Endothelial cell of umbilical vein (primary cell): Measurements from ENCODE around the gene CDH3. TPM values are rescaled to one million over a fixed set of nuclear protein-coding genes. Genes with fewer than 3 reads are reported as not detected.

Source experiments
- BruUV-seq: library from RNA; stranded (reverse); fragments of 400-500 nt; replicated peaks from 2 replicates; lab custom pipeline; 2021; lab: Mats Ljungman, UMichigan
- CTCF ChIA-PET: fragments of 300-600, 350-600 bp; sonication (Branson Sonifier 250); formaldehyde crosslinking; loops from one replicate; lab custom pipeline; 2021; ENCODE audit warnings: antibody characterized with exemption, inconsistent platforms; lab: Charles Lee
- POLR2A ChIA-PET: fragments of 300-600, 350-600 bp; sonication (Branson Sonifier 250); formaldehyde crosslinking; loops from one replicate; lab custom pipeline; 2021; ENCODE audit warnings: antibody characterized with exemption, inconsistent platforms; lab: Charles Lee
- DNase-seq: peaks from one replicate; pipeline ENCODE4 v3.0.0-alpha.2; 2011; ENCODE audit warnings: low read depth, low spot score
- FAIRE-seq: peaks from 2 replicates; lab custom pipeline; 2011; peaks lifted over from hg19 to GRCh38; lab: Jason Lieb, UNC
- H2AFZ ChIP-seq: 2 replicates; pipeline ENCODE4 v1.6.0; 2012; ENCODE audit warnings: low read depth, low read length, control low read depth, inconsistent platforms
- H3K27ac ChIP-seq: 2 replicates; pipeline ENCODE4 v1.5.1; 2011; ENCODE audit warnings: low read depth, mild to moderate bottlenecking, control low read depth, low read length, moderate library complexity; ENCODE audit not compliant: insufficient read depth
- H3K27me3 ChIP-seq, 2 experiments: 2 replicates each; pipeline versions ENCODE4 v1.6.0 to v1.6.1; 2011; ENCODE audit warnings: low read length in 2 of 2, mixed read lengths in 1 of 2; ENCODE audit not compliant: control insufficient read depth in 2 of 2, insufficient read depth in 2 of 2
- H3K36me3 ChIP-seq, 2 experiments: 2 replicates in 1 of 2; 3 replicates in 1 of 2; pipeline ENCODE4 v1.5.1; 2011; ENCODE audit warnings: low read length in 2 of 2, mild to moderate bottlenecking in 1 of 2, moderate library complexity in 1 of 2; ENCODE audit not compliant: control insufficient read depth in 2 of 2, insufficient read depth in 2 of 2; ENCODE audit errors: extremely low read depth in 1 of 2
- H3K4me1 ChIP-seq: 3 replicates; pipeline ENCODE4 v1.5.1; 2011; ENCODE audit warnings: mild to moderate bottlenecking, low read length; ENCODE audit not compliant: control insufficient read depth, insufficient read depth; ENCODE audit errors: extremely low read depth
- H3K4me2 ChIP-seq: 2 replicates; pipeline ENCODE4 v1.6.1; 2011; ENCODE audit warnings: low read length, control low read depth, mixed read lengths; ENCODE audit not compliant: insufficient read depth
- H3K4me3 ChIP-seq, 3 experiments: fragments of 200-600 bp in 1 of 3; sonication (generic), shearing (Covaris generic) in 1 of 3; replicated peaks in 1 of 3; 2 replicates each; pipeline ENCODE4 v1.5.1; 2011 to 2016; ENCODE audit warnings: control low read depth in 3 of 3, low read length in 3 of 3, mild to moderate bottlenecking in 2 of 3, inconsistent platforms in 1 of 3, low read depth in 1 of 3, moderate library complexity in 1 of 3; ENCODE audit not compliant: insufficient read depth in 1 of 3
- H3K79me2 ChIP-seq: 2 replicates; pipeline ENCODE4 v1.6.0; 2012; ENCODE audit warnings: low read length, inconsistent platforms; ENCODE audit not compliant: control insufficient read depth, insufficient read depth
- H3K9ac ChIP-seq: replicated peaks from 2 replicates; pipeline ENCODE3; 2011; ENCODE audit warnings: low read length, control low read depth; ENCODE audit not compliant: insufficient read depth; ENCODE audit errors: extremely low read depth
- H3K9me1 ChIP-seq: replicated peaks from 3 replicates; pipeline ENCODE4 v1.6.0; 2011; ENCODE audit warnings: mild to moderate bottlenecking, low read length; ENCODE audit not compliant: control insufficient read depth, insufficient read depth; ENCODE audit errors: extremely low read depth
- H3K9me3 ChIP-seq: replicated peaks from 2 replicates; pipeline ENCODE4 v1.5.1; 2012; ENCODE audit warnings: low read length, inconsistent platforms; ENCODE audit not compliant: control insufficient read depth, insufficient read depth
- H4K20me1 ChIP-seq: replicated peaks from 2 replicates; pipeline ENCODE3; 2011; ENCODE audit warnings: mild to moderate bottlenecking, low read length; ENCODE audit not compliant: control insufficient read depth, insufficient read depth; ENCODE audit errors: extremely low read depth
- CTCF ChIP-seq, 2 donors: IDR thresholded peaks; 1 replicate in 1 of 2; 2 replicates in 1 of 2; pipeline ENCODE4 v1.5.1; 2011; ENCODE audit warnings: low read length in 2 of 2, mild to moderate bottlenecking in 2 of 2, moderate library complexity in 2 of 2, control low read depth in 1 of 2, inconsistent platforms in 1 of 2, low read depth in 1 of 2; ENCODE audit not compliant: insufficient read depth in 1 of 2; ENCODE audit errors: extremely low read depth in 1 of 2
- EZH2 ChIP-seq: IDR thresholded peaks from 2 replicates; pipeline ENCODE4 v1.6.1; 2012; ENCODE audit warnings: borderline replicate concordance, low read depth, mild to moderate bottlenecking, moderate library complexity, low read length, inconsistent platforms; ENCODE audit not compliant: severe bottlenecking
- FOS ChIP-seq: IDR thresholded peaks from 2 replicates; pipeline ENCODE4 v1.6.1; 2011; ENCODE audit warnings: mild to moderate bottlenecking, low read length, moderate library complexity, borderline replicate concordance; ENCODE audit not compliant: insufficient read depth
- GATA2 ChIP-seq: IDR thresholded peaks from 2 replicates; pipeline ENCODE4 v1.7.0; 2011; ENCODE audit warnings: low read depth, mild to moderate bottlenecking, moderate library complexity, mixed read lengths, low read length; ENCODE audit not compliant: insufficient read length, insufficient read depth
- JUN ChIP-seq: IDR thresholded peaks from 2 replicates; pipeline ENCODE4 v1.6.1; 2011; ENCODE audit warnings: borderline replicate concordance, low read depth; ENCODE audit not compliant: insufficient read length, insufficient read depth
- MAX ChIP-seq: IDR thresholded peaks from 2 replicates; pipeline ENCODE4 v1.6.1; 2011; ENCODE audit not compliant: insufficient read depth, insufficient read length
- MYC ChIP-seq: IDR thresholded peaks from one replicate; pipeline ENCODE4 v1.6.1; 2011; ENCODE audit warnings: mild to moderate bottlenecking, low read depth, low read length
- POLR2A ChIP-seq: IDR thresholded peaks from 2 replicates; pipeline ENCODE4 v1.6.1; 2012; ENCODE audit warnings: low read depth, mild to moderate bottlenecking, control low read depth, low read length
- POLR2AphosphoS5 ChIP-seq: IDR thresholded peaks from 2 replicates; pipeline ENCODE4 v1.6.1; 2012; ENCODE audit warnings: low read depth, mild to moderate bottlenecking, control low read depth, low read length, moderate library complexity; ENCODE audit not compliant: insufficient read depth
- dilution Hi-C: fragments of 300-500 bp; cut with MboI; formaldehyde crosslinking; loops from one replicate; pipeline ENCODE4 v1.15.0; 2019; ENCODE audit warnings: low sequenced_read_pairs; ENCODE audit not compliant: extremely low pct_ligation_motif_present
- intact Hi-C: fragments of 100-400 bp; cut with micrococcal nuclease; formaldehyde crosslinking; loops from one replicate; pipeline ENCODE4 v1.10.0; 2022
- polyA plus RNA-seq, 4 experiments: library from polyadenylated mRNA; depleted of rRNA in 3 of 4; stranded (reverse) in 3 of 4; unstranded in 1 of 4; fragments of >200 nt; gene quantifications; 2 replicates each; pipeline versions ENCODE4 v1.2.1 to v1.2.3, GENCODE V29; 2011 to 2012; ENCODE audit warnings: missing spikeins in 1 of 4
- total RNA-seq: library from RNA; stranded (reverse); gene quantifications from 2 replicates; pipeline ENCODE4 v1.2.3, GENCODE V29; 2021

The CDH3 gene
- total and polyA plus RNA-seq, 2 donors (not counting 3 experiments of a cell fraction or from before 2014, with no cell fraction given) = 0.03 TPM; not detected in 1

GRCh38 chr16:68607443-68607842 lies 37.7 kb upstream of the CDH3 start:
- H3K4me1 ChIP-seq = no peaks in the 10 kb centered on the region
- no peak for TF ChIP-seq JUN
- TF ChIP-seq MYC = no peak
- TF ChIP-seq EZH2 = no peak
- no peak for TF ChIP-seq FOS
- no peak for TF ChIP-seq POLR2AphosphoS5
- TF ChIP-seq GATA2 = no peak
- no peak for TF ChIP-seq CTCF (IDR thresholded peaks at IDR 0.05; ENCODE audit: extremely low read depth in 1 of 2, insufficient read depth in 1 of 2, low read depth in 1 of 2, low read length in 2 of 2)
- no peak for TF ChIP-seq MAX
- no peak for TF ChIP-seq POLR2A
- intact Hi-C loops = no loop called here
- H2AFZ ChIP-seq = no peak overlapping the region
- no peaks in the 10 kb centered on the region for H3K9me1 ChIP-seq
- H3K4me2 ChIP-seq = no peak overlapping the region
- no TSS peak for BruUV-seq
- H3K9me3 ChIP-seq = no peaks in the 10 kb centered on the region
- no peak for DNase-seq
- H3K9ac ChIP-seq = no peak overlapping the region
- H4K20me1 ChIP-seq = no peaks in the 10 kb centered on the region
- dilution Hi-C loops = no loop called here
- no peak overlapping the region for H3K4me3 ChIP-seq
- ChIA-PET POLR2A (no interaction called here), CTCF (no interaction called here)
- H3K36me3 ChIP-seq = no peaks in the 10 kb centered on the region
- no peaks in the 10 kb centered on the region for H3K79me2 ChIP-seq
- FAIRE-seq = no peak
- no peak overlapping the region for H3K27ac ChIP-seq
- H3K27me3 ChIP-seq = no peaks in the 10 kb centered on the region
